GM19372 (cell line): ENCODE measurements around the gene PFKFB1.
"Not testable (repeated sequence)": the region's sequence is repeated elsewhere in the genome, so short reads cannot be mapped to it uniquely, and the experiment has no call there.

ENCODE experiments used
- ATAC-seq: cut with Tn5 transposase; IDR thresholded peaks from one replicate; pipeline ENCODE4 v1.9.1; 2021; ENCODE audit warnings: mild to moderate bottlenecking, low read depth, moderate library complexity; ENCODE audit not compliant: unreplicated experiment

Gene PFKFB1

GRCh38 chrX:54994668-54995351 is 822 bp upstream of the PFKFB1 start:
- ATAC-seq: no peak

- ATAC-seq: no peak
Observed at GRCh38 chrX:54992911-54993622, 921 bp downstream of the PFKFB1 start.

GRCh38 chrX:54991706-54992105 is 2.3 kb downstream of the PFKFB1 start:
- no peak for ATAC-seq

- ATAC-seq: not testable (repeated sequence)
Observed at GRCh38 chrX:54983306-54983705, 10.7 kb downstream of the PFKFB1 start.

GRCh38 chrX:54980334-54980733 is 13.7 kb downstream of the PFKFB1 start:
- no peak for ATAC-seq

GRCh38 chrX:54979432-54979831 is 14.6 kb downstream of the PFKFB1 start:
- no peak for ATAC-seq

- no peak for ATAC-seq
Observed at GRCh38 chrX:54978448-54978847, 15.5 kb downstream of the PFKFB1 start.

- ATAC-seq: no peak
Observed at GRCh38 chrX:54977387-54977786, 16.6 kb downstream of the PFKFB1 start.

GRCh38 chrX:54964766-54965497 is 29.1 kb downstream of the PFKFB1 start:
- ATAC-seq: no peak

- ATAC-seq: no peak
Observed at GRCh38 chrX:54961750-54962149, 32.2 kb downstream of the PFKFB1 start.

GRCh38 chrX:54950730-54951375 is 43.1 kb downstream of the PFKFB1 start:
- ATAC-seq: no peak

- ATAC-seq: no peak
Observed at GRCh38 chrX:54945224-54945623, 48.8 kb downstream of the PFKFB1 start.

GRCh38 chrX:54944816-54945215 is 49.2 kb downstream of the PFKFB1 start:
- ATAC-seq: no peak

- no peak for ATAC-seq
Observed at GRCh38 chrX:54937416-54937815, 56.6 kb downstream of the PFKFB1 start.

- no peak for ATAC-seq
Observed at GRCh38 chrX:54935306-54935705, 58.7 kb downstream of the PFKFB1 start.

- ATAC-seq: no peak
Observed at GRCh38 chrX:54934890-54935289, 59.1 kb downstream of the PFKFB1 start.

GRCh38 chrX:54934058-54934457 is 59.9 kb downstream of the PFKFB1 start:
- no peak for ATAC-seq

- ATAC-seq: no peak
Observed at GRCh38 chrX:54933150-54933826, 60.7 kb downstream of the PFKFB1 start.

- no peak for ATAC-seq
Observed at GRCh38 chrX:54931107-54931506, 62.9 kb downstream of the PFKFB1 start.

- no peak for ATAC-seq
Observed at GRCh38 chrX:54930291-54931049, 63.5 kb downstream of the PFKFB1 start.
